HG03097 (cell line): ENCODE results near the gene AP4B1.
A peak's percentile ranks its signal among the peaks of the same experiment; 100 is the strongest.

Source experiments
- ATAC-seq: cut with Tn5 transposase; IDR thresholded peaks from one replicate; pipeline ENCODE4 v1.9.1; 2021; ENCODE audit not compliant: unreplicated experiment, low FRiP score

The AP4B1 gene

DNA sequence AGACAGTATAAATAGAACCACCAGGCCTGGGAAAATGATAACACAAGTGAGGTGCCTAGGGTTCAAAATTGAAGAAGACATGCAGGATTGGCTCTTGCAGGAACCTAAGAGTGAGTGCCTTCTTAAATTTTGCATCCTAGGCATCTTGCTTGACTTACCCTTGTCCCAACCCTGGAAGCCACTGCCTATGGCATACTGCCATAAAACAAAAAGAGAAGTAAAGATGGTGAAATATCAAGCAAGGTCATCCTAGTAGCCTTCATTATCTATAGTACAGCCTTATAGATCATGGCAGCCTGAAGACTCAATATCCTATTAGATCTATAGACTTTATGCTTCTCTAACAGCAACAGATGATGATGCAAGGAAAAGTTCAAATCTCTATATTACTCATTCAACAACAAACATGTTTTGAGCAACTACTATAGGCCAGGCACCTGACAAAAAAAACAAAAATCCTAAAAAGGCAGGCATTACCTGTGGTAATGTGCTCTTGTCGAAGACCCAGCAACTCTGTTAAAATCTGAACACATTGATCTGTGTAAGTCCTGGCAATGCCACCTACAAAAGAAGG is 6.3 kb downstream of the AP4B1 start:
- no peak for ATAC-seq

- no peak for ATAC-seq
Observed at GRCh38 chr1:113895961-113896360, 8.6 kb downstream of the AP4B1 start.

- ATAC-seq = no peak
Observed at GRCh38 chr1:113895098-113895497, 9.5 kb downstream of the AP4B1 start.

- no peak for ATAC-seq
Observed at GRCh38 chr1:113893267-113893666, 11.3 kb downstream of the AP4B1 start.

DNA sequence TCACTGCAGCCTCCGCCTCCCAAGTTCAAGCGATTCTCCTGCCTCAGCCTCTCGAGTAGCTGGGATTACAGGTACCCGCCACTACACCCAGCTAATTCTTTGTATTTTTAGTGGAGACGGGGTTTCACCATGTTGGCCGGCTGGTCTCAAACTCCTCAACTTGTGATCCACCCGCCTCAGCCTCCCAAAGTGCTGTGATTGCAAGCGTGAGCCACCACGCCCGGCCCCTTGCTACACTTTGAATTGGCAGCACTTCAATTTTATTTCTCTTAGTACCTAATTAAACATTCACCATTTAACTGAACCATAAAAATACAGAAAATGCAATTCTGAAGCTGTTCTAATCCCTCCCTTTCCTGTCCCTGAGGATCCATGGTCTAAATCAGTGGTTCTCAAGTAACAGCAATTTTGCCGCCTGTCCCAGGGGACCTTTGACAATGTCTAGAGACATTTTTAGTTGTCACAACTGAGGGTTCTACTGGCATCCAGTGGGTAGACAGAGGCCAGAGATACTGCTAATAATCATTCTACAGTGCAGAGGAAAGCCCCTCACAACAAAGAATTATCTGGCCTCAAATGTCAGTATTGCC is 12.9 kb downstream of the AP4B1 start:
- no peak for ATAC-seq

DNA sequence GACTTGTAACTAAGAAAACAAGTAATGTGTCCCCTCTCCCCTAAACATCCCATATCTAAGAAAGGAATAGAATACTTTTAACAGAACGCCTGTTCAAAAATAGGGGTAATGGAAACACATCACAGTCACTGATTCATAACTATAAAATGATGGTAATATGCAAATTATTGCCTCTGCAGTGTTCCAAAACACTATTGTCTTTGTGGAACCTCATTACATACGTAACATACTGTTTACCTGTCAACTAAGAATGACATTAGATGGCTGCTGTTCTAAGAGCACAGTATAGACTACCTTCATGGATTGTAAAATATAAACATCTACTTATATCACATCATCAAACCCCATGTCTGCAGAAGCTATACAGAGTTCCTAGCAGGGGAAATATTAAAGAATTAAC is 13.8 kb downstream of the AP4B1 start:
- no peak for ATAC-seq

DNA sequence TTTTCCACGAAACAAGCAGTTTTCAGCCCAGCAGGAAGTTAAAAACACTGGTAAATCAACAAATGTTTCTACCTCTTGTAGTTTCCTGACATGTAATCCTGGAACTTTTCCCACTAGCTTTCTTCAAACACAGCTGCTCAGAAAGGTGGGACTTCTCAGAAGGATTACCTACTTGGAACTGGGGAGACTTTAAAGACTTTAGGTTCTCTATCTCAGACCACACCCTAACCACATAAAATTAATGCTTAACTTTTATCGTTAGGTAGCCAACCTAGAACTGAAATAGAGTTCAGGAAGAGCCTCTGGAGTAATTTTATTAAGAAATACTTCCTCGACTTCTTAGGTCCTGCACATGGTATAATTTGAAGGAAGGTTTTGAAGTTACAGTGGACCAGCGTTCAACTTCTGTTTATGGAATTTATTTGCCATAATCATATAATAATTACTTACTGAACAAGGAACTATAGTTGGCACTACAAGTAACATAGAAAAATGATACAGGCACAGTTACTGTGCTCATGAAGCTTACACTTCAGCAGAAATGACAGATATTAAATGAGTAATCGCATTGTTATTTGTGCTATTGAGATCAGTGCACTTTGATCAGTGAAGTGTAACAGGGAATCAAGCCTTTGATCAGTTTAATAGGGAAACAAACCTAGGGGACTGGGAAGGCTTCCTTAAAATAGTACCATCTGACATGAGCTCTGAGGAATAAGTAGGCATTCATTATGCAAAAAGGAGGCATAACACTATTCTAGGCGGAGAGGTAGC is 17.0 kb downstream of the AP4B1 start, which contains the start of gene BCL2L15:
Gene BCL2L15, minus strand, starts transcription at position 180 of the 774 bp plus-strand sequence. CDS start 206 bp downstream, outside the sequence.
- ATAC-seq = no peak

DNA sequence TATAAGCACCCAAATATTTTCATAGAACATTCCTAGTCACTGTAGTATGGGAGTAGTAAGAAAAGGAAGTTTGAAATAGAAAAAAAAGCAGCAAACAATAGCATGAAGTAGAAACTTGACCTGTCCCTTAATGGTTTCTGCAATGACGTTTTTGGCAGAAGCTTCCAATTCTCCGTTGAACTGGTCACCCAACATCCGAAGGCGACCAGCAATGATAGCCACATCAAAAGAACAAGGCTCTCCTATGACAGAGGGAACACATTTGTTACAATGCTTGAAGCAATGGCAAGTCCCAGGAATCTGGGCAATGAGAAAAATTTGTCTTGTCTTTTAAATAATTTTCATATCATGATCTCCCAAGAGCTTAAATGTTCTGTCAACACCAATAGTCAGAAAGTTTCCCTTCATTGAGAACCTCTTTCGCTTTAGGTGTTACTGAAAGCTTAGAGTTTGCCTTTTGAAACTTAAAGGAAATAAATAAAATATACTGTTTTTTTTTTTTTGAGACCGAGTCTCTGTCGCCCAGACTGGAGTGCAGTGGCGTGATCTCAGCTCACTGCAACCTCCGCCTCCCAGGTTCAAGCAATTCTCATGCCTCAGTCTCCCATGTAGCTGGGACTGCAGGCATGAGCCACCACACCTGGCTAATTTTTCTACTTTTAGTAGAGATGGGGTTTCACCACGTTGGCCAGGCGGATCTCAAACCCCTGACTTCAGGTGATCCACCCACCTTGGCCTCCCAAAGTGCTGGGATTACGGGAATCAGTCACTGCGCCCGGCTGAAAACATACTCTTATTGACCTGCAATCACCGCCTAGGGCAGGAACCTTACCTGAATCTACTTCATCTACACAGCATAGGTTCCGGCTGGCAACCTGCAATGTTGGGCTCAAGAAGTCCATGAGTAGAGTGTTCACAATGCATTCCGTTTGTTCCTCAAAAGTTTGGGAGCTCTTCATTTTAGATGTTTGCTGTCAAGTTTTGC is 17.9 kb downstream of the AP4B1 start:
- ATAC-seq = no peak

- no peak for ATAC-seq
Observed at GRCh38 chr1:113881661-113882060, 22.9 kb downstream of the AP4B1 start.

- ATAC-seq = no peak
Observed at GRCh38 chr1:113879739-113880038, 24.9 kb downstream of the AP4B1 start.

- no peak for ATAC-seq
Observed at GRCh38 chr1:113876176-113876575, 28.4 kb downstream of the AP4B1 start.

GRCh38 chr1:113875714-113876113 is 28.9 kb downstream of the AP4B1 start:
- peak; percentile 30 for ATAC-seq

- ATAC-seq = no peak
Observed at GRCh38 chr1:113874012-113874879, 30.4 kb downstream of the AP4B1 start.

DNA sequence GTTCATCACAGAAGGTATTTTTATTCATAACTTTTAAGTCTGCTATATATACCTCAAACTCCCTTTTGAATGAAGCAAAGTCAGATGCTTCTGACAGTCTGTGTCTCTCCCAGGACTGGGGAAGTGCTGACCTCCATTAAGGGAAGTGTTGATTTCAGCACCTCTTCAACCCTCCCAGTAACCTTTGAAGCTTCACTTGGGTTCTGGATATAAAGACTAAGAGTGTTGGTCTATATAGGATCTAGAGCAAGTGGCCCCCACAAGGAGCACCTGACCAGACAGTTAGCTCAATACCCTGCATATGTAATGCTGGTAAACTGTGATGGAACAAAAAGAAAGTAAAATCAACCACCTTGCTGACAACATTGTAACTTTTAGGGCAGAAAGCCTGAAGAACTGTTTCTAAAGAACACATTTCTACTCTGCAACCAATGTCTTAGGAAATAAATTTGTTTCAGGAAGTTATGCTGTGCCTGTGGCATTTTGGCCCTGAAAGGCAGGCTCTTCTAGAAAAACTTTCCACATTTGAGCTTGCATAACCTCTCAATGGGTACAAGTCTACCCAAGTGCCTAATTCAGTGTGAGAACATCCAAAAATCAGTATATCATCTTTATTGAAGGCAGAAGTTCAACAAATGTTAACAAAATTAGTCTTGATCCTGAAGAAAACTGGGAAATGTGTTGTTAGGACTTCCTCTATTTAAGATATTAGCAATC is 32.2 kb downstream of the AP4B1 start:
- no peak for ATAC-seq

DNA sequence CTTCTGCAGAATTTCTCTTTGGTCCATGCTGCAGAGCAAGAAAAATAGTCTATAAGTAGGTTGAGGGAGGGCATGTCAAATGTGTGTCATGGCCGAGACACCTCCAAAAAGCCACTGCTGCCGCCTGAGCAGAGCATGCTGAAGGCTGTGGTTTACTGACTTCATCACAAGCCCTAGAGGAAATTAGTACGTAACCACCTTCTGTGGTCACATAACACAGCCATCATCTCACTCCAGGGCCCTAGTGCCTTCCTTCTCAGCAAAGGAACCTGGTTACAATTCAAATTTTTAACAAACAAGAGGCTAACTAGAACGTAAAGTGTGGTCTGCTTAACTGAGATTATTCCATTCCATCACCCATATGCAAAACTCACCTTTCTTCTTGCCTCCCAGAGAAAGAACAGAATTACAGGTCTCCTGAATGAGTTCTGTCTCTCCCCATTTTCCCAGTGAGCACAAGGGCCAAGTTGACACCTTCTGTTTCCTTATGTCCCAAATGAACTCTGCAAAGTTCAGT is 32.9 kb downstream of the AP4B1 start, which contains the start of gene PTPN22:
Gene PTPN22, minus strand, starts transcription at position 116 of the 517 bp plus-strand sequence.
- ATAC-seq = peak; percentile 73

- ATAC-seq = no peak
Observed at GRCh38 chr1:113870778-113871177, 33.8 kb downstream of the AP4B1 start.

- ATAC-seq = no peak
Observed at GRCh38 chr1:113868387-113869083, 36.1 kb downstream of the AP4B1 start.

- ATAC-seq = no peak
Observed at GRCh38 chr1:113861641-113862040, 43.0 kb downstream of the AP4B1 start.
